Neuron (in vitro differentiated cells): ENCODE measurements around the gene MYB.

Source experiments
- H2AFZ ChIP-seq: one replicate; pipeline ENCODE4 v1.6.1; 2013; ENCODE audit warnings: low read depth, mild to moderate bottlenecking, inconsistent platforms, low read length, moderate library complexity
- H3K27me3 ChIP-seq: one replicate; pipeline ENCODE4 v1.6.1; 2013; ENCODE audit warnings: low read length; ENCODE audit not compliant: insufficient read depth
- H3K36me3 ChIP-seq: one replicate; pipeline ENCODE4 v1.6.1; 2013; ENCODE audit warnings: low read length; ENCODE audit not compliant: insufficient read depth
- H3K4me1 ChIP-seq: one replicate; pipeline ENCODE4 v1.6.1; 2013; ENCODE audit warnings: low read length; ENCODE audit not compliant: insufficient read depth
- H3K4me3 ChIP-seq: 2 replicates; pipeline ENCODE4 v1.5.1; 2013; ENCODE audit warnings: mild to moderate bottlenecking, low read length, moderate library complexity
- H3K9me3 ChIP-seq: one replicate; pipeline ENCODE4 v1.6.1; 2013; ENCODE audit warnings: low read length

MYB gene

DNA sequence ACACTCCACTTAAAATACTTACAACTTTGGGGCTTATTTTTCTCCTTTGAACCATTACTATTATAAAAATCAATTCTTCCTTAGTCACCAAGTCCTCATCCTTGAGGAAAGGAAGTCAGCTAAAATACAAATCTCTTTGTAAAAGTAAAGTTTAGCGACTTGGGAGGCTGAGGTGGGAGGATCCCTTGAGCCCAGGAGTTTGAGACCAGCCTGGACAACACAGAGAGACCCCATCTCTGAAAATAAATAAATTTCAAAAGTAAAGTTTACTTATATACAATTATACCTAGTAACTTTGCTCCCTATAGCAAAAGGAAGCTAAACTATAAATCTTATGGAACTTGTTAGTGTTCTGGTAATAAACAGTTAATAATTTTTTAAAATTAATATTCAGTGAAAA lies 40.4 kb downstream of the MYB start:
- H3K36me3 ChIP-seq: peaks cover 10% of the 10 kb centered on the region

GRCh38 chr6:135222623-135223022 lies 41.5 kb downstream of the MYB start:
- Histone ChIP-seq H2AFZ (no peak overlapping the region), H3K9me3 (peaks cover 2% of the 10 kb centered on the region), H3K27me3 (no peaks in the 10 kb centered on the region), H3K36me3 (peaks cover 10% of the 10 kb centered on the region), H3K4me1 (no peaks in the 10 kb centered on the region), H3K4me3 (no peak overlapping the region)

More for the DNA sequence above, 40.4 kb downstream of the MYB start:
- peaks cover 2% of the 10 kb centered on the region for H3K9me3 ChIP-seq
- H3K4me3 ChIP-seq: no peak overlapping the region
- H3K27me3 ChIP-seq: no peaks in the 10 kb centered on the region
- no peak overlapping the region for H2AFZ ChIP-seq
- H3K4me1 ChIP-seq: no peaks in the 10 kb centered on the region

GRCh38 chr6:135224037-135224647 lies 43.0 kb downstream of the MYB start:
- Histone ChIP-seq H3K4me1 (no peaks in the 10 kb centered on the region), H2AFZ (no peak overlapping the region), H3K27me3 (no peaks in the 10 kb centered on the region), H3K4me3 (no peak overlapping the region), H3K9me3 (peaks cover 2% of the 10 kb centered on the region), H3K36me3 (peaks cover 5% of the 10 kb centered on the region)

GRCh38 chr6:135225911-135226310 lies 44.8 kb downstream of the MYB start:
- Histone ChIP-seq H3K36me3 (no peaks in the 10 kb centered on the region), H3K9me3 (no peaks in the 10 kb centered on the region), H3K4me1 (no peaks in the 10 kb centered on the region), H2AFZ (no peak overlapping the region), H3K27me3 (no peaks in the 10 kb centered on the region), H3K4me3 (no peak overlapping the region)

GRCh38 chr6:135226537-135226936 lies 45.4 kb downstream of the MYB start:
- H3K4me1 ChIP-seq: no peaks in the 10 kb centered on the region
- no peak overlapping the region for H3K4me3 ChIP-seq
- H2AFZ ChIP-seq: no peak overlapping the region
- H3K9me3 ChIP-seq: no peaks in the 10 kb centered on the region
- H3K27me3 ChIP-seq: no peaks in the 10 kb centered on the region
- no peaks in the 10 kb centered on the region for H3K36me3 ChIP-seq

DNA sequence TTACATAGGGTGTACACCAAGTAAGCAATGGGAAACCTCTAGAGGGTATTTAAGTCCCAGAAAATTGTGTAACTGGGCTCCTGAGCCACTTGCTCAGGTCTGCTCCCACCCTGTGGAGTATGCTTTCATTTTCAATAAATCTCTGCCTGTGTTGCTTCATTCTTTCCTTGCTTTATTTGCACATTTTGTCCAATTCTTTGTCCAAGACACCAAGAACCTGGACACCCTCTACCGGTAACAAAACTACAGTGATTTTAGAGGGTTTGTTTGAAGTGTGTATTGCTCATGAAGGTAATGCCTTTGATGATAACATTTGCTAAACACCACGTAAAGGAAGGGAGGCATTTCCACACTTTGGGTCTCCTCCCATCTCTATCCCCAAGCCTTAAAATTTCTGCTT lies 46.2 kb downstream of the MYB start:
- Histone ChIP-seq H3K4me1 (no peaks in the 10 kb centered on the region), H2AFZ (no peak overlapping the region), H3K36me3 (no peaks in the 10 kb centered on the region), H3K4me3 (no peak overlapping the region), H3K27me3 (no peaks in the 10 kb centered on the region), H3K9me3 (no peaks in the 10 kb centered on the region)

DNA sequence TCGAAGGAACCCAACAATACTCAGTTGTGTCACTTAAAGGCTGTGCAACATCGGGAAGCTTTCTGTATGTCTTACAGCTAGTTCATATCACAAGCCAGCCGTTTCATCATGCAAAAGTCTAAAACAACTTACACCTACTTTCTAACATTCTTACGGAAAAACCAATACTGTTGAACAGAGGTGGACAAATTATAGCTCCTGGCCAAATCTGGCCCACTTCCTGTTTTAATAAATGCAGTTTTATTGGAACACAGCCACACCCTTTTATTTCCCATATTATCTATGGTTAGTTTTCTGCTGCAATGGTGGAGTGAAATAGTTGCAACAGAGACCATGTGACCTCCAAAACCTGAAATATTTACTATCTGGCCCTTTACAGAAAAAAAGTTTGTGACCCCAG lies 46.6 kb downstream of the MYB start:
- Histone ChIP-seq H3K4me1 (no peaks in the 10 kb centered on the region), H3K36me3 (no peaks in the 10 kb centered on the region), H3K4me3 (no peak overlapping the region), H3K9me3 (no peaks in the 10 kb centered on the region), H3K27me3 (no peaks in the 10 kb centered on the region), H2AFZ (no peak overlapping the region)

DNA sequence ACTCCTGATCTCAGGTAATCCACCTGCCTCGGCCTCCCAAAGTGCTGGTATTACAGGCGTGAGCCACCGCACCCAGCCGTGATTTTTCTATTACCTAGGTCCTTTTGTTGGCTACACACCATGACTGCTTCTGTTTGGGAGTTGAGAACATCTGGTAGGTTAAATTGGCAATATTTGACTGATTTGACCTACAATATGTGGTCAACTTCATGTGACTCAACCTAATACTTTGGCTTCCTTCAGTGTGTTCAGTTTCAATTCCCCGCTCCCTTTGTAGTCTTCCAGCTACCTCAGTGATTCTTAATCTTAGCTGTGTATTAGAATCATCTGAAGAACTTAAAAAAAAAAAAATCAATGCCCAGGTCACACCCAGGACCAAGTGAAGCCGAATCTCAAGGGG lies 47.4 kb downstream of the MYB start:
- H3K9me3 ChIP-seq: no peaks in the 10 kb centered on the region
- no peak overlapping the region for H3K4me3 ChIP-seq
- no peaks in the 10 kb centered on the region for H3K36me3 ChIP-seq
- no peak overlapping the region for H2AFZ ChIP-seq
- no peaks in the 10 kb centered on the region for H3K27me3 ChIP-seq
- H3K4me1 ChIP-seq: no peaks in the 10 kb centered on the region

GRCh38 chr6:135229996-135230395 lies 48.9 kb downstream of the MYB start:
- Histone ChIP-seq H3K36me3 (no peaks in the 10 kb centered on the region), H3K27me3 (no peaks in the 10 kb centered on the region), H3K4me3 (no peak overlapping the region), H3K4me1 (no peaks in the 10 kb centered on the region), H3K9me3 (no peaks in the 10 kb centered on the region), H2AFZ (no peak overlapping the region)

DNA sequence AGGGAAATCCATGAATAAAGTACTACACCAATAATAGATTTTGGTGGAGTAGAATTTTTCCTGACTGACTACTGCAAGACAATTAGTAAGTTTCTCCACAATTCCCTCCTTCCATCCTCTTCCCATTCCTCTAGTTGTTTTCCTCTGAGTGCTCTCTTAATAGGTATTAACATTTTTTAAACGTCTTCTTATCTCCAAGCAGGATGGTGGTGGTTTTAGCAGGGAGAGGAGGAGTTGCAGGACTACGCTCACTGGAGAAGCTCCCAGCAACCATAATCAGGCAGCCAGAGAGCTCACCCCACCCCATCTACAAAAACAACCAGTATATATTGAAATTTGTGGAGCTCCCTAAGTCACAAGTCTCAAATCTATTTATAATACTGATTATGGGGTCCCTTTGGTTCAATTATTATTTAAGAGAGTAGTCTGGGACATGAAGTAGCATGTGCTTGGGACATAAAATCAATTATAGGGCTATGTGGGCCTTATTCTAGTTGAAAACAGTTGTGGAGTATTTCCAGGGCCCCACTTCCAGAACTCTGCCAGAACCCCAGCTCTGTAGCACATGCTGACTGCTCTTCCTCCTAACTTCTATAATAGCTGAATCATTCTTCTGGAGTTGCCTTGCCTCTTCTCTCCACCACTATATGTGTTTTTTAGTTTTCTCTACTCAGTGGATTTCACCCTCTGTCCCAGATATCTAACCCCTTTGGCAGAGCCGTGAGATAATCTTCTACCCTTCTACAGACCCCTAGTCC lies 49.8 kb downstream of the MYB start:
- Histone ChIP-seq H3K9me3 (no peaks in the 10 kb centered on the region), H3K36me3 (no peaks in the 10 kb centered on the region), H3K27me3 (no peaks in the 10 kb centered on the region), H2AFZ (no peak overlapping the region), H3K4me3 (no peak overlapping the region), H3K4me1 (no peaks in the 10 kb centered on the region)

GRCh38 chr6:135231469-135231844 lies 50.3 kb downstream of the MYB start:
- Histone ChIP-seq H3K36me3 (no peaks in the 10 kb centered on the region), H2AFZ (no peak overlapping the region), H3K9me3 (no peaks in the 10 kb centered on the region), H3K4me1 (no peaks in the 10 kb centered on the region), H3K4me3 (no peak overlapping the region), H3K27me3 (no peaks in the 10 kb centered on the region)

- Histone ChIP-seq H2AFZ (no peak overlapping the region), H3K4me3 (no peak overlapping the region), H3K4me1 (no peaks in the 10 kb centered on the region), H3K9me3 (no peaks in the 10 kb centered on the region), H3K27me3 (no peaks in the 10 kb centered on the region), H3K36me3 (no peaks in the 10 kb centered on the region)
Measured at GRCh38 chr6:135233686-135234491, 52.8 kb downstream of the MYB start.

- Histone ChIP-seq H3K4me1 (no peaks in the 10 kb centered on the region), H3K4me3 (no peak overlapping the region), H3K9me3 (no peaks in the 10 kb centered on the region), H3K36me3 (no peaks in the 10 kb centered on the region), H3K27me3 (no peaks in the 10 kb centered on the region), H2AFZ (no peak overlapping the region)
Measured at GRCh38 chr6:135234492-135234780, 53.3 kb downstream of the MYB start.
